H1 (cell line): ENCODE measurements around the gene EPHB1. TPM values are rescaled to one million over a fixed set of nuclear protein-coding genes. Genes with fewer than 3 reads are reported as not detected.

Experiments
- CTCF ChIA-PET: fragments of 300-600 bp; sonication (Branson Sonifier 250); formaldehyde crosslinking; loops from one replicate; lab custom pipeline; 2021; ENCODE audit not compliant: partially characterized antibody; lab: Charles Lee
- POLR2A ChIA-PET: fragments of 300-600 bp; sonication (Branson Sonifier 250); formaldehyde crosslinking; loops from one replicate; lab custom pipeline; 2021; ENCODE audit warnings: inconsistent platforms; ENCODE audit not compliant: partially characterized antibody; lab: Charles Lee
- DNase-seq, 2 experiments: peaks; one replicate each; pipeline versions ENCODE4 v3.0.0 to v3.0.0-alpha.2; 2010 to 2022; ENCODE audit warnings: low spot score in 2 of 2, low read depth in 1 of 2, mixed read lengths in 1 of 2
- FAIRE-seq: peaks from 2 replicates; lab custom pipeline; 2011; peaks lifted over from hg19 to GRCh38; lab: Jason Lieb, UNC
- H2AFZ ChIP-seq: 2 replicates; pipeline ENCODE4 v1.8.1; 2012; ENCODE audit warnings: low read length, inconsistent platforms
- H2AK5ac ChIP-seq: 2 replicates; pipeline ENCODE4 v1.6.1; 2013; ENCODE audit warnings: low read depth, low read length
- H2BK120ac ChIP-seq: replicated peaks from 2 replicates; pipeline ENCODE3; 2013; ENCODE audit warnings: low read depth, low read length, inconsistent platforms
- H2BK12ac ChIP-seq: 2 replicates; pipeline ENCODE4 v1.6.1; 2013; ENCODE audit warnings: low read depth, low read length
- H2BK15ac ChIP-seq: 2 replicates; pipeline ENCODE4 v1.6.1; 2013; ENCODE audit warnings: low read length
- H2BK20ac ChIP-seq: 2 replicates; pipeline ENCODE4 v1.6.1; 2013; ENCODE audit warnings: low read length
- H2BK5ac ChIP-seq: 2 replicates; pipeline ENCODE4 v1.6.1; 2013; ENCODE audit warnings: low read depth, low read length
- H3K14ac ChIP-seq: 2 replicates; pipeline ENCODE4 v1.6.1; 2013; ENCODE audit warnings: inconsistent platforms; ENCODE audit not compliant: insufficient read length
- H3K18ac ChIP-seq: 2 replicates; pipeline ENCODE4 v1.6.1; 2013; ENCODE audit warnings: low read length; ENCODE audit errors: extremely low read depth
- H3K23ac ChIP-seq: 2 replicates; pipeline ENCODE4 v1.6.1; 2013; ENCODE audit warnings: inconsistent platforms; ENCODE audit not compliant: insufficient read length
- H3K23me2 ChIP-seq: 2 replicates; pipeline ENCODE4 v1.6.1; 2013; ENCODE audit warnings: low read depth, low read length
- H3K27ac ChIP-seq: 2 replicates; pipeline ENCODE4 v1.6.1; 2011; ENCODE audit warnings: low read depth, low read length, inconsistent platforms
- H3K27me3 ChIP-seq, 4 experiments: replicated peaks in 1 of 4; 1 replicate in 1 of 4; 2 replicates in 3 of 4; pipeline versions ENCODE4 v1.6.1 to v1.8.1; 2011 to 2013; ENCODE audit warnings: low read length in 3 of 4, mild to moderate bottlenecking in 3 of 4, inconsistent platforms in 2 of 4, mixed read lengths in 2 of 4, moderate library complexity in 1 of 4; ENCODE audit not compliant: control insufficient read depth in 3 of 4, insufficient read depth in 3 of 4; ENCODE audit errors: extremely low read depth in 1 of 4
- H3K36me3 ChIP-seq, 4 experiments: 2 replicates each; pipeline versions ENCODE4 v1.6.1 to v1.8.1; 2011 to 2013; ENCODE audit warnings: mild to moderate bottlenecking in 4 of 4, low read length in 3 of 4, moderate library complexity in 2 of 4, control low read depth in 1 of 4, inconsistent platforms in 1 of 4; ENCODE audit not compliant: insufficient read depth in 4 of 4, control insufficient read depth in 2 of 4
- H3K4ac ChIP-seq: replicated peaks from 2 replicates; pipeline ENCODE3; 2013; ENCODE audit warnings: low read length, low read depth, mixed read lengths, inconsistent platforms; ENCODE audit not compliant: insufficient read length
- H3K4me1 ChIP-seq, 4 experiments: replicated peaks in 1 of 4; 1 replicate in 1 of 4; 2 replicates in 3 of 4; pipeline versions ENCODE4 v1.6.1 to v1.8.1; 2011 to 2013; ENCODE audit warnings: low read length in 3 of 4, inconsistent platforms in 2 of 4, mixed read lengths in 1 of 4; ENCODE audit not compliant: insufficient read depth in 4 of 4, control insufficient read depth in 3 of 4
- H3K4me2 ChIP-seq, 2 experiments: 2 replicates each; pipeline versions ENCODE4 v1.6.1 to v1.8.1; 2011 to 2013; ENCODE audit warnings: low read depth in 2 of 2, low read length in 2 of 2, control low read depth in 1 of 2, inconsistent platforms in 1 of 2, mild to moderate bottlenecking in 1 of 2; ENCODE audit not compliant: insufficient read depth in 1 of 2
- H3K4me3 ChIP-seq, 4 experiments: fragments of 200-600, 300-600 bp in 1 of 4; sonication (generic), shearing (Covaris generic), sonication (Bioruptor Twin) in 1 of 4; 2 replicates each; pipeline versions ENCODE4 v1.5.1 to v1.8.1; 2011 to 2016; ENCODE audit warnings: low read length in 4 of 4, low read depth in 3 of 4, control low read depth in 2 of 4, inconsistent platforms in 2 of 4, mild to moderate bottlenecking in 2 of 4, mixed read lengths in 1 of 4, moderate library complexity in 1 of 4; ENCODE audit not compliant: insufficient read depth in 2 of 4; ENCODE audit errors: extremely low read depth in 1 of 4
- H3K56ac ChIP-seq: replicated peaks from 2 replicates; pipeline ENCODE3; 2013; ENCODE audit warnings: low read depth, mild to moderate bottlenecking, mixed read lengths, low read length, inconsistent platforms; ENCODE audit not compliant: insufficient read length
- H3K79me1 ChIP-seq: 2 replicates; pipeline ENCODE4 v1.6.1; 2013; ENCODE audit warnings: low read depth, low read length, control low read depth
- H3K79me2 ChIP-seq, 2 experiments: 2 replicates each; pipeline versions ENCODE4 v1.6.1 to v1.8.1; 2012 to 2013; ENCODE audit warnings: low read length in 2 of 2, mild to moderate bottlenecking in 2 of 2, inconsistent platforms in 1 of 2; ENCODE audit not compliant: insufficient read depth in 2 of 2, control insufficient read depth in 1 of 2
- H3K9ac ChIP-seq, 4 experiments: replicated peaks in 1 of 4; 1 replicate in 1 of 4; 2 replicates in 3 of 4; pipeline versions ENCODE4 v1.6.1 to v1.8.1; 2011 to 2013; ENCODE audit warnings: low read depth in 3 of 4, low read length in 3 of 4, control low read depth in 2 of 4, mild to moderate bottlenecking in 2 of 4, moderate library complexity in 2 of 4, inconsistent platforms in 1 of 4; ENCODE audit errors: extremely low read depth in 1 of 4
- H3K9me3 ChIP-seq, 2 experiments: 2 replicates each; pipeline versions ENCODE4 v1.6.1 to v1.8.1; 2012 to 2013; ENCODE audit warnings: mild to moderate bottlenecking in 2 of 2, moderate library complexity in 2 of 2, control low read depth in 1 of 2, inconsistent platforms in 1 of 2, low read depth in 1 of 2, low read length in 1 of 2, mixed read lengths in 1 of 2; ENCODE audit not compliant: insufficient read depth in 2 of 2
- H4K20me1 ChIP-seq, 2 experiments: replicated peaks in 1 of 2; 2 replicates each; pipeline versions ENCODE3 to v1.8.1; 2011 to 2013; ENCODE audit warnings: inconsistent platforms in 2 of 2, low read length in 2 of 2, mild to moderate bottlenecking in 1 of 2; ENCODE audit not compliant: insufficient read depth in 2 of 2, control insufficient read depth in 1 of 2
- H4K5ac ChIP-seq: 2 replicates; pipeline ENCODE4 v1.6.1; 2013; ENCODE audit warnings: low read length, low read depth, mixed read lengths, inconsistent platforms; ENCODE audit not compliant: insufficient read length
- H4K8ac ChIP-seq: 2 replicates; pipeline ENCODE4 v1.8.0; 2013; ENCODE audit warnings: mild to moderate bottlenecking, moderate library complexity, low read length, inconsistent platforms; ENCODE audit not compliant: insufficient read depth; ENCODE audit errors: extremely low read depth
- H4K91ac ChIP-seq: replicated peaks from 2 replicates; pipeline ENCODE3; 2013; ENCODE audit warnings: low read length, mixed read lengths, inconsistent platforms; ENCODE audit not compliant: insufficient read length
- CEBPB ChIP-seq: IDR thresholded peaks from 2 replicates; pipeline ENCODE4 v1.6.1; 2012; ENCODE audit warnings: low read depth, low read length
- JUND ChIP-seq: IDR thresholded peaks from 2 replicates; pipeline ENCODE4 v1.6.1; 2011; ENCODE audit warnings: mild to moderate bottlenecking, improper control_type of control experiment, low read length
- MAX ChIP-seq: IDR thresholded peaks from 2 replicates; pipeline ENCODE4 v1.6.1; 2012; ENCODE audit warnings: inconsistent platforms
- RAD21 ChIP-seq, 2 experiments: IDR thresholded peaks in 1 of 2; conservative IDR thresholded peaks in 1 of 2; 2 replicates each; pipeline ENCODE4 v1.6.1; 2011; ENCODE audit warnings: low read depth in 2 of 2, low read length in 2 of 2, improper control_type of control experiment in 1 of 2, inconsistent platforms in 1 of 2, mild to moderate bottlenecking in 1 of 2, moderate library complexity in 1 of 2
- RFX5 ChIP-seq: IDR thresholded peaks from 2 replicates; pipeline ENCODE4 v1.6.1; 2011; ENCODE audit warnings: low read depth, low read length, improper control_type of control experiment, borderline replicate concordance
- SIRT6 ChIP-seq: IDR thresholded peaks from one replicate; pipeline ENCODE4 v1.7.1; 2012; ENCODE audit warnings: low read length, inconsistent platforms
- SP1 ChIP-seq: IDR thresholded peaks from 2 replicates; pipeline ENCODE4 v1.6.1; 2011; ENCODE audit warnings: low read depth, low read length
- SRF ChIP-seq: IDR thresholded peaks from 2 replicates; pipeline ENCODE4 v1.6.1; 2011; ENCODE audit warnings: mild to moderate bottlenecking, low read depth, low read length, moderate library complexity
- TAF7 ChIP-seq: optimal IDR thresholded peaks from 2 replicates; pipeline ENCODE3; 2011; ENCODE audit warnings: low read depth, mild to moderate bottlenecking, inconsistent platforms, low read length, moderate library complexity, borderline replicate concordance
- TBP ChIP-seq: IDR thresholded peaks from 2 replicates; pipeline ENCODE4 v1.6.1; 2011; ENCODE audit warnings: low read depth, low read length, improper control_type of control experiment
- YY1 ChIP-seq: IDR thresholded peaks from 2 replicates; pipeline ENCODE4 v1.6.1; 2011; ENCODE audit warnings: low read depth, mild to moderate bottlenecking, low read length
- WGBS, 2 experiments: shearing (Covaris generic) in 1 of 2; methylation state at CpG; one replicate each; pipeline versions ENCODE4 v1.1.6 to v1.1.7; 2013 to 2015; ENCODE audit warnings: low lambda C conversion rate in 2 of 2, mixed read lengths in 2 of 2, inconsistent platforms in 1 of 2, low coverage in 1 of 2, missing lambda C conversion rate in 1 of 2; ENCODE audit not compliant: insufficient replicate concordance in 2 of 2, insufficient coverage in 1 of 2, insufficient read length in 1 of 2; ENCODE audit errors: extremely low coverage in 1 of 2, missing lambda C conversion rate in 1 of 2; 5-methylcytosine and 5-hydroxymethylcytosine counted together
- polyA plus RNA-seq, 7 experiments: library from polyadenylated mRNA; depleted of rRNA in 3 of 7; stranded (reverse) in 5 of 7; unstranded in 2 of 7; fragments of >200 nt in 5 of 7; fragments of 200-250 nt in 2 of 7; gene quantifications; 1 replicate in 5 of 7; 2 replicates in 1 of 7; 4 replicates in 1 of 7; pipeline versions ENCODE4 v1.2.1 to v1.2.3, GENCODE V29; 2011 to 2013; ENCODE audit warnings: missing spikeins in 2 of 7, mixed read lengths in 2 of 7
- total RNA-seq: library from RNA; stranded (reverse); fragmentation: NEBNext Ultra II Directional; extraction: Animal tissue kit (Norgen Biotek cat#: 25700); gene quantifications from 2 replicates; pipeline ENCODE4 v1.2.1, GENCODE V29; 2021
- TF ChIP-seq, protein P1 (sequence below): IDR thresholded peaks from 2 replicates; pipeline ENCODE4 v1.6.1; 2012; ENCODE audit warnings: low read length, inconsistent platforms

The EPHB1 gene
- total and polyA plus RNA-seq, 2 of the 8 experiments (the other 6 are each of a cell fraction or from before 2014, with no cell fraction given) = 3.5 to 5.9 TPM

DNA sequence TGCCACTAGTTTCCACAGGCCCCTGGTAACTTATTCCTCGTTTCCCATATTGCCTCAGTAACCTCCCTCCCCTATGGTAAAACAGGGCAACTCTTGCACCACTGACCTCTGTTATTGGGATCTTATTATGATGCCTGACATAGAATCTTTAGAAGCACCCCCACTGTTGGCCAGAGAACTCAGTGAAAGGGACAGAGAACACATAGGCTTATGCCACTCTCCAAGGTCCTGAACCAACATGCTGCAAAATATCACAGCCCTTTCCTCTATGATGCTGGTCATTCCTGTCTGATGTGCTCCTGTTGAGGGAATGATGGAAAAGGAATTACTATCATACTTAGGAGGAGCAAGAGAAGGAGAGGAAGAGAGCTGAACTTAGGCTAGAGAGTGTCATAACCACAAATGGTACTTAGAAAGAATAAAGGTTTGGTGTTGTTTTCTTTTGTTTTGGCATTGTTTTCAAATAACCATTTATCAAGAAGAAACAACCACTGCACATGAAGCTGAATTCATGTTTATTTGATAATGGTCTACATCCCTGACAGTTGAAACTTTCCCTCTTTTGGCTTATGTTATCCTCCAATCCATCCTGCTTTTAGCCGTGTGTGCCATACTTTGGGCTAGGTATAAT lies 330.2 kb downstream of the EPHB1 start:
- Histone ChIP-seq H2AK5ac (no peak overlapping the region), H3K4me3 (no peak overlapping the region), H3K79me2 (no peaks in the 10 kb centered on the region), H3K18ac (no peak overlapping the region), H2BK15ac (no peak overlapping the region), H3K79me1 (no peaks in the 10 kb centered on the region), H3K4me2 (no peak overlapping the region), H3K14ac (no peak overlapping the region), H2AFZ (no peak overlapping the region), H4K8ac (no peak overlapping the region), H2BK5ac (no peak overlapping the region), H4K20me1 (no peaks in the 10 kb centered on the region), H2BK120ac (no peak overlapping the region), H3K36me3 (no peaks in the 10 kb centered on the region), H2BK20ac (no peak overlapping the region), H3K23me2 (no peaks in the 10 kb centered on the region), H2BK12ac (no peak overlapping the region), H3K4ac (no peak overlapping the region), H3K23ac (no peak overlapping the region), H4K91ac (no peak overlapping the region), H3K9ac (no peak overlapping the region), H3K4me1 (no peaks in the 10 kb centered on the region), H3K27me3 (no peaks in the 10 kb centered on the region), H3K56ac (no peak overlapping the region), H4K5ac (no peak overlapping the region), H3K27ac (no peak overlapping the region), H3K9me3 (no peaks in the 10 kb centered on the region)
- WGBS, 2 experiments = 85% methylated on average over 2 of the region's 2 CpGs; no CpG with 5 or more reads in 1 of the 2 experiments
- DNase-seq (peak in 1 of 2 experiments; percentile 48), FAIRE-seq (peak; percentile 83)
- POLR2A ChIA-PET = no interaction called here
- CTCF ChIA-PET = interaction anchor here (0.6 to 1.2 kb wide), 2 partner anchors 17 to 59 kb away, joined by 3 read pairs; no protein-coding TSS in a partner anchor
- TF ChIP-seq TAF7 = no peak
- no peak for TF ChIP-seq CEBPB
- TF ChIP-seq, protein P1, sequence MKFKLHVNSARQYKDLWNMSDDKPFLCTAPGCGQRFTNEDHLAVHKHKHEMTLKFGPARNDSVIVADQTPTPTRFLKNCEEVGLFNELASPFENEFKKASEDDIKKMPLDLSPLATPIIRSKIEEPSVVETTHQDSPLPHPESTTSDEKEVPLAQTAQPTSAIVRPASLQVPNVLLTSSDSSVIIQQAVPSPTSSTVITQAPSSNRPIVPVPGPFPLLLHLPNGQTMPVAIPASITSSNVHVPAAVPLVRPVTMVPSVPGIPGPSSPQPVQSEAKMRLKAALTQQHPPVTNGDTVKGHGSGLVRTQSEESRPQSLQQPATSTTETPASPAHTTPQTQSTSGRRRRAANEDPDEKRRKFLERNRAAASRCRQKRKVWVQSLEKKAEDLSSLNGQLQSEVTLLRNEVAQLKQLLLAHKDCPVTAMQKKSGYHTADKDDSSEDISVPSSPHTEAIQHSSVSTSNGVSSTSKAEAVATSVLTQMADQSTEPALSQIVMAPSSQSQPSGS = no peak
- TF ChIP-seq TBP = no peak
- TF ChIP-seq SP1 = no peak
- TF ChIP-seq JUND = no peak
- no peak for TF ChIP-seq RFX5
- no peak for TF ChIP-seq SRF
- peak in 1 of 2 experiments; percentile 15; a peak in 1 of 4 replicates for TF ChIP-seq RAD21 (IDR thresholded peaks at IDR 0.05 in 1 of 2, conservative IDR thresholded peaks at IDR 0.05 in 1 of 2; ENCODE audit: low read depth in 2 of 2, low read length in 2 of 2)
- TF ChIP-seq MAX = 0 out of 2 replicates have a peak, but pooled peaks have one; percentile 10
- TF ChIP-seq YY1 = no peak
- no peak for TF ChIP-seq SIRT6
